Measurements from ENCODE around the gene SVIL. TPM values are rescaled to one million over a fixed set of nuclear protein-coding genes. Genes with fewer than 3 reads are reported as not detected.
"Not testable (repeated sequence)": the region's sequence is repeated elsewhere in the genome, so short reads cannot be mapped to it uniquely, and the experiment has no call there.

Gene SVIL
- total RNA-seq, 1 donor from 2014 or later, result 25.1 TPM

DNA sequence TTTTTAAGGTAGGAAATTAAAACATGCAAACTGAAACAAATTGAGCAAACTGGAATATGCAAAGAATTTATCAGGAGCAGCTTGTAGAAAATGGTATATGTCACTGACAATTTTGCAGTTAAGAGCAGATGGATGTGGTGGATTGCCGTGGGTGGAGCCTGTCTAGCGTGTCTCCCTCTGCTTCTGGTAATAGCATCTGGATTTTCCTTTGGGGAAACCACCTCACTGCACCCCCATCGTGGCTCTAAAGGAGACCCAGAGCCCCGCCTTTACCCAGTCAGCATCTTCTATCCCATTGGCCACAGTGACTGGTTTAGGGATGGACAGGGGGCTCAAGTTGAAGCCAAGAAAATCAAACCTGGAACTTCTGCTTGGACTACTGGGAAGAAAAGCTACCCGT lies 142.9 kb downstream of the SVIL start:
- H3K27me3 ChIP-seq, result no peaks in the 10 kb centered on the region
- no peaks in the 10 kb centered on the region for H3K79me2 ChIP-seq (ENCODE audit: low read depth)
- TF ChIP-seq, protein P1, sequence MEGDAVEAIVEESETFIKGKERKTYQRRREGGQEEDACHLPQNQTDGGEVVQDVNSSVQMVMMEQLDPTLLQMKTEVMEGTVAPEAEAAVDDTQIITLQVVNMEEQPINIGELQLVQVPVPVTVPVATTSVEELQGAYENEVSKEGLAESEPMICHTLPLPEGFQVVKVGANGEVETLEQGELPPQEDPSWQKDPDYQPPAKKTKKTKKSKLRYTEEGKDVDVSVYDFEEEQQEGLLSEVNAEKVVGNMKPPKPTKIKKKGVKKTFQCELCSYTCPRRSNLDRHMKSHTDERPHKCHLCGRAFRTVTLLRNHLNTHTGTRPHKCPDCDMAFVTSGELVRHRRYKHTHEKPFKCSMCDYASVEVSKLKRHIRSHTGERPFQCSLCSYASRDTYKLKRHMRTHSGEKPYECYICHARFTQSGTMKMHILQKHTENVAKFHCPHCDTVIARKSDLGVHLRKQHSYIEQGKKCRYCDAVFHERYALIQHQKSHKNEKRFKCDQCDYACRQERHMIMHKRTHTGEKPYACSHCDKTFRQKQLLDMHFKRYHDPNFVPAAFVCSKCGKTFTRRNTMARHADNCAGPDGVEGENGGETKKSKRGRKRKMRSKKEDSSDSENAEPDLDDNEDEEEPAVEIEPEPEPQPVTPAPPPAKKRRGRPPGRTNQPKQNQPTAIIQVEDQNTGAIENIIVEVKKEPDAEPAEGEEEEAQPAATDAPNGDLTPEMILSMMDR (IDR thresholded peaks at IDR 0.05), result no peak
- TF ChIP-seq EZH2phosphoT487 (IDR thresholded peaks at IDR 0.05), result no peak
- TF ChIP-seq EZH2 (IDR thresholded peaks at IDR 0.05), result no peak
- no peak overlapping the region for H3K4me3 Mint-ChIP-seq
- no peak overlapping the region for H3K9ac ChIP-seq
- no peak overlapping the region for H3K27ac Mint-ChIP-seq
- no peaks in the 10 kb centered on the region for H3K27me3 Mint-ChIP-seq (ENCODE audit: insufficient read depth, low read depth)
- H3K9me3 Mint-ChIP-seq, result no peaks in the 10 kb centered on the region
- H3K4me2 ChIP-seq, result no peak overlapping the region
- H3K36me3 ChIP-seq, result no peaks in the 10 kb centered on the region
- no peaks in the 10 kb centered on the region for H3F3A ChIP-seq (ENCODE audit: low read depth)
- no peak overlapping the region for H3K27ac ChIP-seq
- no peaks in the 10 kb centered on the region for H3K9me3 ChIP-seq (ENCODE audit: low read depth)
- H3K4me3 ChIP-seq, result no peak overlapping the region
- no peak for DNase-seq (ENCODE audit: low spot score)
- peaks cover 24% of the 10 kb centered on the region for H3K36me3 Mint-ChIP-seq
- H3K4me1 ChIP-seq, result no peaks in the 10 kb centered on the region
- H4K20me1 ChIP-seq (ENCODE audit: low read depth), result peaks cover 2% of the 10 kb centered on the region
- H2AFZ ChIP-seq (replicated peaks), result no peak overlapping the region
- H3K4me1 Mint-ChIP-seq, result peaks cover 14% of the 10 kb centered on the region

DNA sequence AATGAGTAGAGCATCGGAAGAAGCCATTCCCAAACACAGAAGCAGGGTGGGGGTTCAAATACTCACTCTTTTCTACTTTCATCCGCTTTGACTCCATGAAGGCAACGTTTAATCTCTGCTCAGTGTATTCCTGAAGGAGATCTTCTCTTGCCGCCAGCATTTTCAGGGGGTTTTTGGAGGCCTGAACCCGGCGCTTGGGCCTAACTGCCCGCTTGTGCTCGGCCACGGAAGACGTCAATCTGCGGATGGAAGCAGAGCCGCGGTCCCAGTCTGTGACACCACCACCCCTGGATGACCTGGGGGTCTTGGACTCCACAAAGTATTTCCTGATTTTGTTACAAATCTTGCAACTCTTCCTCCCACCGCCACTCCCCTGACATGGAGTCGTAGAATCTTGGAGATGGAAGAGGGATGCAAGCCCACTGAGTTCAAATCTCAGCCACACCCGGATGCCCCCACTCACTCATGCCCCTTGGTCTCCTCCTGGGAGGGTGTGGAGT lies 143.9 kb downstream of the SVIL start:
- H3K27me3 ChIP-seq; H3K27ac Mint-ChIP-seq; H3K9me3 Mint-ChIP-seq; H3K79me2 ChIP-seq (ENCODE audit: low read depth); DNase-seq (ENCODE audit: low spot score); H3K4me3 Mint-ChIP-seq; H3K4me1 ChIP-seq; H4K20me1 ChIP-seq (ENCODE audit: low read depth); H3F3A ChIP-seq (ENCODE audit: low read depth); H3K27ac ChIP-seq; H3K4me1 Mint-ChIP-seq; H3K36me3 ChIP-seq; H3K27me3 Mint-ChIP-seq (ENCODE audit: insufficient read depth, low read depth); H3K9me3 ChIP-seq (ENCODE audit: low read depth); H3K4me3 ChIP-seq; H3K9ac ChIP-seq; H2AFZ ChIP-seq (replicated peaks); H3K4me2 ChIP-seq: not testable (repeated sequence)
- peaks cover 31% of the 10 kb centered on the region for H3K36me3 Mint-ChIP-seq

DNA sequence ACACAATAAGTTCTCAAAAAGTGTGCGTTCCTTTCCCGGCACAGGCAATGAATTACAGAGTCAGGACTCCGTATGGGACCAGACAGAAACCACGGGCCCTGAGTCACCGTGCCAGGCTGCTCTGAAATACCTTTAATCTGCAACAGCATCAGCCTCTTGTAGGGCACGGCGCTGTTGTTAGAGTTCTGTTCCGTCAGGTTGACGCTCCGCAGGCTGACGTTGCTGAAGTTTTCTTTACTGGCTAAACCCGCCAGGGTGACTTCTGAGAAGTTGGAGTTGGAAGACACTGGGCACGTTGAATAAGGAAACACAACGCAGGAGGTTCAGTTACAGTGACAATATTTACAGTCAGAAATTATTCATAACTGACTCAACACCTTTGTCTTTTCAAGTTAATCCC lies 146.3 kb downstream of the SVIL start:
- not testable (repeated sequence) for H3K4me3 Mint-ChIP-seq; H3K9me3 Mint-ChIP-seq; H3K27ac Mint-ChIP-seq; H3K79me2 ChIP-seq (ENCODE audit: low read depth); H3K4me3 ChIP-seq; H3K9me3 ChIP-seq (ENCODE audit: low read depth); H3K9ac ChIP-seq; H4K20me1 ChIP-seq (ENCODE audit: low read depth); H3K4me2 ChIP-seq; H3F3A ChIP-seq (ENCODE audit: low read depth); H3K4me1 Mint-ChIP-seq; H3K4me1 ChIP-seq; DNase-seq (ENCODE audit: low spot score); H3K27me3 Mint-ChIP-seq (ENCODE audit: insufficient read depth, low read depth); H2AFZ ChIP-seq (replicated peaks); H3K27ac ChIP-seq; H3K27me3 ChIP-seq; H3K36me3 ChIP-seq
- H3K36me3 Mint-ChIP-seq, result peaks cover 33% of the 10 kb centered on the region

DNA sequence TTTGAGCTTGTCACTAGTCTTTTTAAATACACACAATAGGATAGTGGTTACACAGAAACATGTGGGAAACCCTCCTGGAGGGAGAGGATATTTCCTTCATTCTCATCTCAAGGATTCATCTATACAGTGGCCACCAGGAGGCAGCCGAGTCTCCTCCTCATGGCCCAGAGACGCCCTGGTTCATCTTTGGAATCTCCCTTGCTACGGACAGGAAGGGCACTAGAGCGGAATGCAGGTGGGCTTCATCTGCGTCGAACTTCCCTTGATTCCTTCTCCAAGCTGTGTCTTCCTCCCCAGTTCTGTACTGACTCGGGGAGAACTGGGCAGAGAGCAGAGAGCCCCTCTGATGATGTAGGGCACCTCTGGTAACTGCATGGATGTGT lies 146.9 kb downstream of the SVIL start:
- H3K9ac ChIP-seq; H3K9me3 Mint-ChIP-seq; H3K36me3 ChIP-seq; H3K27me3 Mint-ChIP-seq (ENCODE audit: insufficient read depth, low read depth); H3K4me2 ChIP-seq; H4K20me1 ChIP-seq (ENCODE audit: low read depth); DNase-seq (ENCODE audit: low spot score); H3K27ac Mint-ChIP-seq; H2AFZ ChIP-seq (replicated peaks); H3K4me3 Mint-ChIP-seq; H3K79me2 ChIP-seq (ENCODE audit: low read depth); H3K27ac ChIP-seq; H3K27me3 ChIP-seq; H3K4me1 ChIP-seq; H3K9me3 ChIP-seq (ENCODE audit: low read depth); H3F3A ChIP-seq (ENCODE audit: low read depth); H3K4me3 ChIP-seq: not testable (repeated sequence)
- Mint-ChIP-seq H3K36me3 (peaks cover 33% of the 10 kb centered on the region), H3K4me1 (peaks cover 14% of the 10 kb centered on the region)
- TF ChIP-seq, protein P1 (IDR thresholded peaks at IDR 0.05), result peak; percentile 38

DNA sequence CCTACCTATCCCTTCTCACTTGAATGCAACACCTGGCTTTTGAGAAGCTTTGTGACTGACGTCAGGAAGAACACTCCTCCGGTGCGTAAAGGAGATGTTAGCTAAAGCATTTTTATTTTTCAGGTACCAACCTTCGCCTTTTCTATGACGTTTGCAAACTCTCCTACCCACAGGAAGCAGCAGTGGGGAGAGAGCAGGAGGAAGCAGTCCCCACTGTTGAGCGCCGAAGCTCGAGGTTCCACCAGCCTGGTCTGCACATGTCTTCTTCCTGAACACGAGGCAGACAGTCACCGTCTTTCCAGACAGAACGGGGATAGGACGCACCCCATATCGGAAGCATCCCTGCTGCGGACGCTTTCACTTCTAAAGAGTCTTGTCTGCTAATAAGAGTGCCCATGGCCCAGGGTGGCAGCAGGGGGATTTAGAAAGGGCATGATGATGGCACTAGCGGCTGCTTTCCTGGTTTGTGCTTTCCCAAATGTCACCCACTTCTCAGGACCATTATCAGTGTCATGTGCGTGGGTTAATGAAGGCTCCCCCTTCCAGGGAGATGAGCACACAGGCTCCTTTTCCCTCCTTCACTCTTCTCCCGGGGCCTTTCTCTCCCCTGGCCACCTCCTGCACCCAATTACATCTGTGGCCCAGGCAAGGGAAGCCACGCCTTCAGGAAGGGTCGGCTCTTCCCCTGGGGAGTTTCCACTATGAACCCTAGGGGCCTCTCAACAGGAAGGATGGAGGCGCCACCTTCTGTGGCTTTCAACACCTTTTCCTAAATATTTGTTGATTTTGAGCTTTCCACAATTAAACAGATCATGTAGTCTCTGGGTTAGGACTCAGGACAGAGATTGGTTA lies 147.5 kb downstream of the SVIL start:
- H2AFZ ChIP-seq (replicated peaks); H3K27ac Mint-ChIP-seq; H3K27me3 ChIP-seq; DNase-seq (ENCODE audit: low spot score); H3K4me2 ChIP-seq; H3K4me1 ChIP-seq; H3K27me3 Mint-ChIP-seq (ENCODE audit: insufficient read depth, low read depth); H3K36me3 ChIP-seq; H3F3A ChIP-seq (ENCODE audit: low read depth); H3K4me3 Mint-ChIP-seq; H4K20me1 ChIP-seq (ENCODE audit: low read depth); H3K79me2 ChIP-seq (ENCODE audit: low read depth); H3K27ac ChIP-seq; H3K4me3 ChIP-seq; H3K9ac ChIP-seq; H3K9me3 ChIP-seq (ENCODE audit: low read depth); H3K9me3 Mint-ChIP-seq: not testable (repeated sequence)
- Mint-ChIP-seq H3K36me3 (peaks cover 29% of the 10 kb centered on the region), H3K4me1 (peaks cover 20% of the 10 kb centered on the region)
